Measurements from ENCODE around the gene TBL1Y. TPM values are rescaled to one million over a fixed set of nuclear protein-coding genes. Genes with fewer than 3 reads are reported as not detected.
A peak's percentile ranks its signal among the peaks of the same experiment; 100 is the strongest.
"Not testable (repeated sequence)": the region's sequence is repeated elsewhere in the genome, so short reads cannot be mapped to it uniquely, and the experiment has no call there.

The TBL1Y gene
- polyA plus RNA-seq, 3 donors from 2014 or later, result not detected

DNA sequence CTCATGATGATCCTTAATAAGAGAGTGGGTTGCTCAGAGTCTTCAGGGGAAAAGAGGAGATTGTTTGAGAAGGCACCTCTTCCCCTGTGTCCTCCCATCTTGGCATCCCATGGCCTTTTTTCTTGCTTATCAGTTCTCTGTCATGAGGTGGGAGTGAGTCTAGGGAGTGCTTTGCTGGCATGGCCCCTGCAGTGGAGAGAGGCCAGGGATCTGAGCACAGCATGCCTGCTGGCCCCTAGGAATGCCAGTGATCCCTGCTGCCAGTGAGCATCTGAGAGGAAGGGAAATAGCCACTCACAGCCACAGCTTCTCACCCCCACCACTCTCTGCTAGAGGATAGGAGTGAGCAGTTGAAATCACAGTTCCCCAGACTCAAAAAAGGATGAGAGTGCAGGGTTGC lies 168.2 kb downstream of the TBL1Y start:
- no peaks in the 10 kb centered on the region for H3K4me1 Mint-ChIP-seq
- no peak overlapping the region for H3K4me3 Mint-ChIP-seq
- no peaks in the 10 kb centered on the region for H3K36me3 Mint-ChIP-seq
- peaks cover 0 to 3% (median 0%) of the 10 kb centered on the region in 3 donors for H3K27me3 Mint-ChIP-seq (ENCODE audit: low read depth in 3 of 3)
- DNase-seq, result no peak
- no peak overlapping the region for H3K27ac Mint-ChIP-seq
- H3K9me3 Mint-ChIP-seq, result no peaks in the 10 kb centered on the region

DNA sequence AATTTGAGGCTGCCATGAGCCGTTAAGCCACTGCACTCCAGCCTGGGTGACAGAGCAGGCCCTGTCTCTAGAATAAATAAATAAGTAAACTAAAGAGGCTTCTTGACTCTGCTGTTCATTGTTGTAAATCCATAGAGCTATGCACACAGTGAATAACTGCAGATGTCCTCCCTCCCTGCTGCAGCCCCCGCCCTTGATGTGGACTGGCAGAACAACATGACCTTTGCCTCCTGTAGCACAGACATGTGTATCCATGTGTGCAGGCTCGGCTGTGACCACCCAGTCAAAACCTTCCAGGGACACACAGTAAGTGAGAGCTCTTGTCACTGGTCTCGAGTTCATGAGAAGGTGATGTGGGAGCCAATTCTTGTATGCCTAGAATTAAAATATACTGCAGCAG lies 170.1 kb downstream of the TBL1Y start:
- H3K27ac Mint-ChIP-seq; H3K4me1 Mint-ChIP-seq; H3K9me3 Mint-ChIP-seq; DNase-seq; H3K4me3 Mint-ChIP-seq; H3K36me3 Mint-ChIP-seq; H3K27me3 Mint-ChIP-seq (ENCODE audit: low read depth in 3 of 3): not testable (repeated sequence)

DNA sequence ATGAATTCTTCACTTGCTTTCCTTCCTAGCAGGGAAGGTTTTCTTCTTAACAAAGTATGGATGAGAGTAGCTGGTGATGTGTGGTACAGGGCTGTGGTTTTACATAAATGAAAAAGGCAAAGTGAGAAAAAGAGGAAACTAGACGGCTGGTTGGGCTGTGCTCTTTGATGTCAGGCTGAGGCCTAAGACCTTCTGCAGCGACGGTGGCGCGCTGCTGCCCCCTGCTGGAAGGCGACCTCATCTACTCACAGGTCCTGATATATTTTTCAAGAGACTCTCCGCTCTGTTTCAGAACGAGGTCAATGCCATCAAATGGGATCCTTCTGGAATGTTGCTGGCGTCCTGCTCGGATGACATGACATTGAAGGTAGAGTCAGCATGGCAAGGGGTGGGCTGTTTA lies 175.1 kb downstream of the TBL1Y start:
- Mint-ChIP-seq H3K27me3 (ENCODE audit: low read depth in 3 of 3) (peaks cover 0 to 4% (median 0%) of the 10 kb centered on the region in 3 donors), H3K4me1 (no peaks in the 10 kb centered on the region), H3K36me3 (no peaks in the 10 kb centered on the region), H3K4me3 (peak overlapping the region in 1 of 5 donors; percentile 60), H3K9me3 (no peaks in the 10 kb centered on the region), H3K27ac (peak overlapping the region in 1 of 6 donors; percentile 63)
- DNase-seq, result no peak

DNA sequence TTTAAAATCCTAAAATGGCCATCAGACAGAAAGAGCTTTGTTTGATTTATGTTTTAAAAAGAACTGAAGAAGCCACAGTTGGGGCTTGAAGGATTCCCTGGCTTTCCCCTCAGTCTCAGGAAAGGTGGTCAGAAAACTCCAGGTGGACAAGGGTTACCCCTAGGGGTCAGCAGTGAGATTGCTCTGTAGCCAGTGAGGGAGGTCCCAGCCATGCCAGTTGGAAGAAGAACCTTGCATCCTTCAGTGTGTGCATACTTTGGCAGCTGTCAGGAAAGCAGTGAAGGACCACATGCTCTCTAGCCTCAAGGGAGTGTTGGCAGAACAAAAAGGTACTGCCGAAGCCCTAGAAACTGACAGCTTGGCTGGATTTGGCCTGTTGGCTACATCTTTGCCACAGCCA lies 182.3 kb downstream of the TBL1Y start:
- DNase-seq, result no peak
- Mint-ChIP-seq H3K27ac (no peak overlapping the region), H3K36me3 (no peaks in the 10 kb centered on the region), H3K4me3 (no peak overlapping the region), H3K9me3 (no peaks in the 10 kb centered on the region), H3K27me3 (ENCODE audit: low read depth in 3 of 3) (peaks cover 0 to 6% (median 0%) of the 10 kb centered on the region in 3 donors), H3K4me1 (no peaks in the 10 kb centered on the region)

DNA sequence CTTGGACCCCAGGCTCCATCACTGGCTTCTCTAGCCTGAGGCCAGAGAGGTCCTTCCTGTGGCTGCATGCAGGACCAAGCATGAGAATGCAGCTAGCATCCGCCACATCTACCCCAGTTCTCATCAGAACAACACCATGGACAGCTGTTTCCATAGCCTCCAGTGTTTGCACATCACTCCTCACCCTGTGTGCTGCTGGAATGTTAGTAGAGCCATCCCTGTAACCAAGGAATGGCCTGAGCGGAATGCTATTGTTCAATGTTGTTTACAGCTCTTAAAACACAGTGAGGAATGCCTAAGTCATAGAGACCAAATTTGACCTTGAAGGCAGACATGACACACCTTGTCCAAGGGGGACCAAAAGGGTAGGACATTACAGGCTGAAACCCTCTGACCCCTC lies 183.9 kb downstream of the TBL1Y start:
- Mint-ChIP-seq H3K4me1 (no peaks in the 10 kb centered on the region), H3K9me3 (no peaks in the 10 kb centered on the region), H3K4me3 (no peak overlapping the region), H3K27me3 (ENCODE audit: low read depth in 3 of 3) (peaks cover 0 to 4% (median 0%) of the 10 kb centered on the region in 3 donors), H3K36me3 (no peaks in the 10 kb centered on the region), H3K27ac (no peak overlapping the region)
- DNase-seq, result no peak

DNA sequence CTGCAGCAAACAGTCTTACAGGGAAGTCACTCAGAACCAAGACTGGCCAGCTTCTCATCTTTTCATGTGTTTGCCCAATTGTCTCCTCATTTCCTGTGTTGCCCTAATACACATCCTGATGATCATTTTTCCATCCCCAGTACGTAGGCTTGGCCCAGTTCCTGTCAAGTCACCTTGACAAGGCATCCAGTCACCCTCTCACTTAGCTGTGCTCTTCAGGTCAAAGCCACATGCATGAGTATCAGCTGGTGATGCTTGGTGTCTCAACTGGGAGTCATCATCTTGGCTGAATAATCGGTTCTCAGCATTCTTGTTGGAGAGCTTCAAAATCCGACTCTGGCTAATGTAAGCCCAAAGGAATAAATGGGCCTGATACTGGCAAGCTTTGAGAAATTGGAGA lies 186.5 kb downstream of the TBL1Y start:
- H3K27ac Mint-ChIP-seq, result no peak overlapping the region
- no peak for DNase-seq
- no peaks in the 10 kb centered on the region for H3K4me1 Mint-ChIP-seq
- H3K36me3 Mint-ChIP-seq, result no peaks in the 10 kb centered on the region
- peaks cover 0 to 2% (median 0%) of the 10 kb centered on the region in 3 donors for H3K27me3 Mint-ChIP-seq (ENCODE audit: low read depth in 3 of 3)
- H3K9me3 Mint-ChIP-seq, result no peaks in the 10 kb centered on the region
- H3K4me3 Mint-ChIP-seq, result no peak overlapping the region

DNA sequence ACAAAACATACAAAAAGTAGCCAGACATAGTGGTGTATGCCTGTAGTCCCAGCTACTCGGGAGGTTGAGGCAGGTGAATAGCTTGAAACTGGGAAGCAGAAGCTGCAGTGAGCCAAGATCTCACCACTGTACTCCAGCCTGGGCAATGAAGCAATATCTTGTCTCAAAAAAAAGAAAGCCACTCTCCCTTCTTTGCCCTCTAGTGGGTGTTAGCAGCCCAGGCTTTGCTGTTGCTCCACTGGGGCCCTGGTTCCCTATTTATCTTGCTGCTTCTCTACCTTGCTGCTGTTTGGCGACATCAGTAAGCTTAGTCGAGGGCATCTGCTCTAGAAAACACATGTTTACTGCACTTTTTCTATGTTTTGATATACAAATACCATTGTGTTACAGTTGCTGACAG lies 189.2 kb downstream of the TBL1Y start:
- no peaks in the 10 kb centered on the region for H3K4me1 Mint-ChIP-seq
- DNase-seq, result no peak

DNA sequence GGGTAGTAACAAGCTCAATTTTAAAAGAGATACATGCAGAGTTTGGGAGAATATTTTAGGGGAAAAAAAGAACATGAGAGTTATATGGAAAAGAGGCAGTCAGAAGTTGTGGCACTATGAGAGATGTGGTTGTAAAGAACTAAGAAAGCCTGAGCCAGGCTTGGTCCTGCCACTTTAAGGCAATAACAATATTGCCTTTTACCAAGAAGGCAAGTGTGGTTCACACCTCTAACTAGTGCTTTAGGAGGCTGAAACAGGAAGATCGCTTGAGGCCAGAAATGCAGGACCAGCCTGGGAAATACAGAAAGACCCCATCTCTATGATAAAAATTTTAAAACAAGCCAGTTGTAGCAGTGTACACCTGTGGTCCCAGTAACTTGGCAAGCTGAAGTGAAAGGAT lies 192.2 kb downstream of the TBL1Y start:
- H3K4me1 Mint-ChIP-seq, result no peaks in the 10 kb centered on the region

More for the DNA sequence above, 189.2 kb downstream of the TBL1Y start:
- Mint-ChIP-seq H3K9me3 (no peaks in the 10 kb centered on the region), H3K4me3 (no peak overlapping the region), H3K27me3 (ENCODE audit: low read depth in 3 of 3) (peaks cover 0 to 3% (median 0%) of the 10 kb centered on the region in 3 donors), H3K36me3 (no peaks in the 10 kb centered on the region), H3K27ac (no peak overlapping the region)

DNA sequence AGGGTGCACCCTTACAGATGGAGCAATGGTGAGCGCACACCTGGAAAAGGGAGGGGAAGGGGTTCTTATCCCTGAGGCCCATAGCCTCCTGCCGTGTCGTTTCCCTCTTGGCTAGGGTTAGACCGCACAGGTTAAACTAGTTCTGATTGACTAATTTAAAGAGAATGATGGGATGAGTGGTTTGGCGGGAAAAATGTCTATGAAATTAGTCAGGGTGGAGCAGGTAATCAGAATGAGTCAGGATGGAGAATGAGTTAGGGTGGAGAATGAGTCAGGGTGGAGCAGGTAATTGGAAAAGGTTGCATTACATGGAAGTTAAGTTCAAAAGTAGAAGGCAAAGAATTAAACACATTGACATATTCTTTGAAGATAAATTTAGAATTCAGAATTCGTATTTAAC lies 196.7 kb downstream of the TBL1Y start:
- no peak overlapping the region for H3K4me3 Mint-ChIP-seq
- H3K4me1 Mint-ChIP-seq, result no peaks in the 10 kb centered on the region
- no peaks in the 10 kb centered on the region for H3K36me3 Mint-ChIP-seq
- peak overlapping the region in 1 of 6 donors; percentile 16 for H3K27ac Mint-ChIP-seq
- H3K9me3 Mint-ChIP-seq, result no peaks in the 10 kb centered on the region
- H3K27me3 Mint-ChIP-seq (ENCODE audit: low read depth in 3 of 3), result no peaks in the 10 kb centered on the region
- no peak for DNase-seq

More for the DNA sequence above, 192.2 kb downstream of the TBL1Y start:
- Mint-ChIP-seq H3K27ac (peak overlapping the region in 1 of 6 donors; percentile 70), H3K36me3 (no peaks in the 10 kb centered on the region), H3K4me3 (peak overlapping the region in 1 of 5 donors; percentile 78), H3K9me3 (no peaks in the 10 kb centered on the region), H3K27me3 (ENCODE audit: low read depth in 3 of 3) (peaks cover 0 to 1% (median 0%) of the 10 kb centered on the region in 3 donors)
- DNase-seq, result no peak

DNA sequence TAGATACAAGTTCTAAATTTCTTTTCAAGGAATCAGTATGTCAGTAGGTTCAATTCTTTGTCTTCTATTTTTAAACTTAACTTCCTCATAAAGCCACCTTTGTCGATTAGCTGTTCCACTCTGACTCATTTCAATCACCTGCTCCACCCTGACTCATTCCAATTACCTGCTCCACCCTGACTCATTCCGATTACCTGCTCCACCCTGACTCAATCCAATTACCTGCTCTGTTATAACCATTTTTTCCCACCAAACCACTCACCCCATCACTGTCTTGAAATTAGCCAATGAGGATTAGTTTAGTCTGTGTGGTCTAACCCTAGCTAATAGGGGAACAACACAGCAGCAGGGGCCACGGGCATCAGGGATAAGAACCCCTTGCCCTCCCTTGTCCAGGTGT lies 199.6 kb downstream of the TBL1Y start:
- Mint-ChIP-seq H3K9me3 (no peaks in the 10 kb centered on the region), H3K27ac (no peak overlapping the region), H3K4me3 (no peak overlapping the region), H3K36me3 (no peaks in the 10 kb centered on the region), H3K4me1 (no peaks in the 10 kb centered on the region), H3K27me3 (ENCODE audit: low read depth in 3 of 3) (no peaks in the 10 kb centered on the region)
- DNase-seq, result no peak

DNA sequence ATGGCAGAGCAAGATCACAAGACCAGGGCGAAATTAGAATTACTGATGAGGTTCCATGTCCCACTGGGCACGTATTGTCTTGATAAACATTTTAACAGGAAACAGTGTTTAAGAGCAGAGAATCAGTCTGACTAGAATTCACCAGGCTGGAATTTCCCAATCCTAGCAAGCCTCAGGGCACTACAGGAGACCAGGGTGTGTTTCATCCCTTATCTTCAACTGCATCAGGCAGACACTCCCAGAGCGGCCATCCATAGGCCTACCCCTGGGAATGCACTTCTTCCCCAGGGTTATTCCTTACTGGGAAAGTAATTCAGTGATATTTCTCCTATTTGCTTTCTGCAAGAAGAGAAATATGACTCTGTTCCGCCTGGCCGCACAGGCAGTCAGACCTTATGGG lies 205.4 kb downstream of the TBL1Y start:
- no peaks in the 10 kb centered on the region for H3K4me1 Mint-ChIP-seq
- DNase-seq, result no peak
- no peaks in the 10 kb centered on the region for H3K27me3 Mint-ChIP-seq (ENCODE audit: low read depth in 3 of 3)
- no peaks in the 10 kb centered on the region for H3K9me3 Mint-ChIP-seq
- no peak overlapping the region for H3K27ac Mint-ChIP-seq
- H3K36me3 Mint-ChIP-seq, result no peaks in the 10 kb centered on the region
- no peak overlapping the region for H3K4me3 Mint-ChIP-seq

DNA sequence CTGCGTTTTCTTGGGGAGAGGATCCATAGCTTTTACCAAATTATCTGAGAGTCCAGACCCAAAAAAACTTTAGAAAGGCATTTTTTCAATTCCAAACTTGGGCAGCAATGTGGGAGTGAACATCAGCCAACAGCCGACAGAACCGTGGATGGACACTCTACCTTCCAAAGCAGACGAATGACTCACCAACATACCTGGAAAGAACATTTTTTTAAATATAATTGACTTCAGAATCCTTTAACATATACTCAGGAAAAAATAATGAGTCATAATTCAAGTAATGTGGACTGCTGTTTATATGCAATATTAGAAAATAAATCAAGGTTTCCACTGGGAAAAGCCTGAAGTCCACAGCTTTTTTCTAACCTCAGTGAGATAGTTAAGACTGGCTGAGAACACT lies 211.7 kb downstream of the TBL1Y start:
- no peak overlapping the region for H3K4me3 Mint-ChIP-seq
- no peaks in the 10 kb centered on the region for H3K9me3 Mint-ChIP-seq
- no peaks in the 10 kb centered on the region for H3K36me3 Mint-ChIP-seq
- H3K27me3 Mint-ChIP-seq (ENCODE audit: low read depth in 3 of 3), result peaks cover 0 to 2% (median 0%) of the 10 kb centered on the region in 3 donors
- H3K27ac Mint-ChIP-seq, result no peak overlapping the region
- no peaks in the 10 kb centered on the region for H3K4me1 Mint-ChIP-seq
- DNase-seq, result no peak

DNA sequence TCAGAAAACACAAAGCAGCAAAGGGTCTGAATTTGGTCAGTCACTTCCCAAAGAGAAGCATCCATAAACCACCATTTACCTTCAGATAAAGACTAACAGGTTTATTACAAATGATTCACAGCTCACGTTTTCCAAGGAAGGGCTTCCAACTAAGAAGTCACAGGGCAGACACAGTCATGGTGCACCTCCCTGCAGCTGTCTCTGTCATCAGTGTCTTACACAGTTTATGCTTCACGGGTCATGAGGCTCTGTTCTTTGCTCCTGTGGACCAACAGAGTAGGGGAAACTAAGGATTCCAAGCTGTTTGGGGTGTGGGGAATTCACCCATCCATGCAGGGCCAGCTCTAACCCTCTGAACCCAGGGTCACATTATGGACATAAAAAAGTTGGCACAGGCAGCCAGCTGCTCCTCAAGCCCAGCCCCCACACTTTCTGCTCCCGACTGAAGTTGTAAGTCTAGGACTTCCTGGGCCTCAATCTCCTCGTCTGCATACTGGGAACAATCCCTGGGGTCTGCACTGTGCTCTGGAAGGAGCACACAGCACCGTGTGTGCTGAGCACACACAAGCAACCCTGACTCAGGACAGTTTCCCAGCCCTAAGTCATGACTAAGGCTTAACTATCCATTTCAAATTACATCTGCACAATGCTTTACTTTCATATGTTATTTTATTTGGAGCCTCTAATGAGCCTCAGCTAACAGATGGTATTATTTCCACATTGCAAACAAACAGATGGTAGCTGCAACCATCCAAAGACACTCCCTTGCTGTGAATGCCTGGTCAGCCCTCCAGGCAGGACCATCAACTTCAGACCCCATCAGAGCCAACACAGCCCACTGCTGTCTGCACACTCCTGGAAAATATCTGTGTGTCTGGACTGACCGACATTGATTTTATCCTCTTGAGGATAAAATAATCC lies 214.9 kb downstream of the TBL1Y start:
- Mint-ChIP-seq H3K27ac (no peak overlapping the region), H3K27me3 (ENCODE audit: low read depth in 3 of 3) (peaks cover 0 to 4% (median 0%) of the 10 kb centered on the region in 3 donors), H3K36me3 (no peaks in the 10 kb centered on the region), H3K4me3 (no peak overlapping the region), H3K9me3 (no peaks in the 10 kb centered on the region), H3K4me1 (no peaks in the 10 kb centered on the region)
- no peak for DNase-seq

DNA sequence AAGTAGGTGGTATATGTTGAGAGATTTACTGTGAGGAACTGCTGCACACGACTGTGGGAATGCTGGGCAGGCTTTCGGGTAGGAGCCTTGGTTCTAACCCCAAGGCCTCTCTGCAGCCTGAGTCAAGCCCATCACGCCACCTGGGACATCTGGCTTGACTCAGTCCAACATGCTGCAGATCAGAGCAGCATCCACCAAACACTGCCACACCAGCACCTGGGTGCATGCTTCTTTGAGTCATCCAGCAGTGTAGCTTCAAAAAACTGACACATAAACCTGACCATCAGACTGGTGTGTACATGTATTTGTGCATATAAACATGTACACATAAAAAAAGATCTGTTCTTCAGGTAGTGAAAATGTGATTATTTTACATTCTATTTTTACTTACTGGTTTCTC lies 217.7 kb downstream of the TBL1Y start:
- no peaks in the 10 kb centered on the region for H3K9me3 Mint-ChIP-seq
- H3K27me3 Mint-ChIP-seq (ENCODE audit: low read depth in 3 of 3), result peaks cover 0 to 4% (median 0%) of the 10 kb centered on the region in 3 donors
- DNase-seq, result no peak
- H3K36me3 Mint-ChIP-seq, result no peaks in the 10 kb centered on the region
- no peak overlapping the region for H3K27ac Mint-ChIP-seq
- no peaks in the 10 kb centered on the region for H3K4me1 Mint-ChIP-seq
- H3K4me3 Mint-ChIP-seq, result no peak overlapping the region
